ENCODE measurements around the gene ABCB10. TPM values are rescaled to one million over a fixed set of nuclear protein-coding genes. Genes with fewer than 3 reads are reported as not detected.
"Not testable (repeated sequence)": the region's sequence is repeated elsewhere in the genome, so short reads cannot be mapped to it uniquely, and the experiment has no call there.

Gene ABCB10
- total RNA-seq, 1 donor from 2014 or later = 16.4 TPM

- Mint-ChIP-seq H3K27me3 (ENCODE audit: low read depth, unreplicated experiment) (no peaks in the 10 kb centered on the region), H3K4me1 (ENCODE audit: low read depth, unreplicated experiment) (peaks cover 4% of the 10 kb centered on the region), H3K36me3 (ENCODE audit: low read depth, unreplicated experiment) (peaks cover 5% of the 10 kb centered on the region), H3K4me3 (ENCODE audit: unreplicated experiment) (peak overlapping the region; percentile 35), H3K27ac (ENCODE audit: unreplicated experiment) (no peak overlapping the region), H3K9me3 (ENCODE audit: unreplicated experiment) (no peaks in the 10 kb centered on the region)
- peaks cover 4% of the 10 kb centered on the region for H3K36me3 ChIP-seq (ENCODE audit: insufficient read depth, low read length)
- H4K20me1 ChIP-seq (ENCODE audit: insufficient read depth, low read length) = no peaks in the 10 kb centered on the region
- DNase-seq (ENCODE audit: low read depth) (peak; percentile 54), FAIRE-seq (peak; percentile 80)
- no peak for TF ChIP-seq EZH2 (IDR thresholded peaks at IDR 0.05; ENCODE audit: insufficient read depth, low read length)
- TF ChIP-seq, protein P1, sequence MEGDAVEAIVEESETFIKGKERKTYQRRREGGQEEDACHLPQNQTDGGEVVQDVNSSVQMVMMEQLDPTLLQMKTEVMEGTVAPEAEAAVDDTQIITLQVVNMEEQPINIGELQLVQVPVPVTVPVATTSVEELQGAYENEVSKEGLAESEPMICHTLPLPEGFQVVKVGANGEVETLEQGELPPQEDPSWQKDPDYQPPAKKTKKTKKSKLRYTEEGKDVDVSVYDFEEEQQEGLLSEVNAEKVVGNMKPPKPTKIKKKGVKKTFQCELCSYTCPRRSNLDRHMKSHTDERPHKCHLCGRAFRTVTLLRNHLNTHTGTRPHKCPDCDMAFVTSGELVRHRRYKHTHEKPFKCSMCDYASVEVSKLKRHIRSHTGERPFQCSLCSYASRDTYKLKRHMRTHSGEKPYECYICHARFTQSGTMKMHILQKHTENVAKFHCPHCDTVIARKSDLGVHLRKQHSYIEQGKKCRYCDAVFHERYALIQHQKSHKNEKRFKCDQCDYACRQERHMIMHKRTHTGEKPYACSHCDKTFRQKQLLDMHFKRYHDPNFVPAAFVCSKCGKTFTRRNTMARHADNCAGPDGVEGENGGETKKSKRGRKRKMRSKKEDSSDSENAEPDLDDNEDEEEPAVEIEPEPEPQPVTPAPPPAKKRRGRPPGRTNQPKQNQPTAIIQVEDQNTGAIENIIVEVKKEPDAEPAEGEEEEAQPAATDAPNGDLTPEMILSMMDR (IDR thresholded peaks at IDR 0.05; ENCODE audit: insufficient read depth, low read depth, low read length) = peak; percentile 95
- H3K4me3 ChIP-seq (ENCODE audit: insufficient read depth, low read depth, low read length) = no peak overlapping the region
- no peak overlapping the region for H3K4me2 ChIP-seq (ENCODE audit: low read length)
- no peak overlapping the region for H3K27ac ChIP-seq (ENCODE audit: low read depth, low read length)
- no peaks in the 10 kb centered on the region for H3K27me3 ChIP-seq (ENCODE audit: insufficient read depth, low read length)
- no peak overlapping the region for H3K9ac ChIP-seq (ENCODE audit: low read length)
- H3K9me3 ChIP-seq (ENCODE audit: insufficient read depth, low read depth, low read length) = no peaks in the 10 kb centered on the region
- H3K4me1 ChIP-seq (ENCODE audit: insufficient read depth, low read length) = peaks cover 4% of the 10 kb centered on the region
- no peak overlapping the region for H2AFZ ChIP-seq (ENCODE audit: low read depth, low read length)
- H3K79me2 ChIP-seq (ENCODE audit: insufficient read depth, low read length) = no peaks in the 10 kb centered on the region
Observed at GRCh38 chr1:229514578-229515275, 43.8 kb downstream of the ABCB10 start.

- not testable (repeated sequence) for H3K27ac Mint-ChIP-seq (ENCODE audit: unreplicated experiment); H3K4me3 Mint-ChIP-seq (ENCODE audit: unreplicated experiment); H3K36me3 Mint-ChIP-seq (ENCODE audit: low read depth, unreplicated experiment)
Observed at GRCh38 chr1:229511625-229512024, 46.9 kb downstream of the ABCB10 start.

DNA sequence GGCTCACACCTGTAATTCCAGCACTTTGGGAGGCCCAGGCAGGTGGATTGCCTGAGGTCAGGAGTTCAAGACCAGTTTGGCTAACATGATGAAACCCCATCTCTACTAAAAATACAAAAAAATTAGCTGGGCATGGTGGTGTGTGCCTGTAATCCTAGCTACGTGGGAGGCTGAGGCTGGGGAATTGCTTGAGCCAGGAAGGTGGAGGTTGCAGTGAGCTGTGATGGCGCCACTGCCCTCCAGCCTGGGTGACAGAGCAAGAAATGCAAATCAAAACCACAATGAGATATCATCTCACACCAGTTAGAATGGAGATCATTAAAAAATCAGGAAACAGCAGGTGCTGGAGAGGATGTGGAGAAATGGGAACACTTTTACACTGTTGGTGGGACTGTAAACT, 47.3 kb downstream of the ABCB10 start:
- peaks cover 19% of the 10 kb centered on the region for H3K4me1 Mint-ChIP-seq (ENCODE audit: low read depth, unreplicated experiment)
- H3K36me3 ChIP-seq (ENCODE audit: insufficient read depth, low read length); H3K9ac ChIP-seq (ENCODE audit: low read length); H3K27me3 ChIP-seq (ENCODE audit: insufficient read depth, low read length); H3K27ac Mint-ChIP-seq (ENCODE audit: unreplicated experiment); H4K20me1 ChIP-seq (ENCODE audit: insufficient read depth, low read length); H3K4me2 ChIP-seq (ENCODE audit: low read length); FAIRE-seq; H2AFZ ChIP-seq (ENCODE audit: low read depth, low read length); H3K27ac ChIP-seq (ENCODE audit: low read depth, low read length); H3K4me3 Mint-ChIP-seq (ENCODE audit: unreplicated experiment); H3K9me3 Mint-ChIP-seq (ENCODE audit: unreplicated experiment); H3K36me3 Mint-ChIP-seq (ENCODE audit: low read depth, unreplicated experiment); H3K27me3 Mint-ChIP-seq (ENCODE audit: low read depth, unreplicated experiment); H3K9me3 ChIP-seq (ENCODE audit: insufficient read depth, low read depth, low read length); H3K4me3 ChIP-seq (ENCODE audit: insufficient read depth, low read depth, low read length); DNase-seq (ENCODE audit: low read depth): not testable (repeated sequence)
- Histone ChIP-seq H3K79me2 (ENCODE audit: insufficient read depth, low read length) (peaks cover 19% of the 10 kb centered on the region), H3K4me1 (ENCODE audit: insufficient read depth, low read length) (peaks cover 21% of the 10 kb centered on the region)

More at GRCh38 chr1:229511625-229512024, 46.9 kb downstream of the ABCB10 start:
- H3K4me1 Mint-ChIP-seq (ENCODE audit: low read depth, unreplicated experiment) = peaks cover 19% of the 10 kb centered on the region
- not testable (repeated sequence) for H3K4me3 ChIP-seq (ENCODE audit: insufficient read depth, low read depth, low read length); H3K9me3 Mint-ChIP-seq (ENCODE audit: unreplicated experiment); H3K9me3 ChIP-seq (ENCODE audit: insufficient read depth, low read depth, low read length); H3K36me3 ChIP-seq (ENCODE audit: insufficient read depth, low read length); H3K4me2 ChIP-seq (ENCODE audit: low read length); H3K27ac ChIP-seq (ENCODE audit: low read depth, low read length); H4K20me1 ChIP-seq (ENCODE audit: insufficient read depth, low read length); DNase-seq (ENCODE audit: low read depth); H2AFZ ChIP-seq (ENCODE audit: low read depth, low read length); H3K9ac ChIP-seq (ENCODE audit: low read length); FAIRE-seq; H3K27me3 Mint-ChIP-seq (ENCODE audit: low read depth, unreplicated experiment); H3K27me3 ChIP-seq (ENCODE audit: insufficient read depth, low read length)
- Histone ChIP-seq H3K4me1 (ENCODE audit: insufficient read depth, low read length) (peaks cover 21% of the 10 kb centered on the region), H3K79me2 (ENCODE audit: insufficient read depth, low read length) (peaks cover 15% of the 10 kb centered on the region)

All from astrocyte (in vitro differentiated cells and primary cell).